Tibial artery (tissue), 4 donors: ENCODE results near the gene SEMA4G.

Experiments used
- DNase-seq, 2 donors: peaks; one replicate each; pipeline ENCODE4 v3.0.0-alpha.2; 2019
- H3K27ac ChIP-seq, 2 donors: fragments of 200-600 bp; sonication (generic) in 1 of 2; 1 replicate in 1 of 2; 2 replicates in 1 of 2; pipeline ENCODE4 v1.5.1; 2018 to 2019; ENCODE audit warnings: mild to moderate bottlenecking in 1 of 2
- H3K27me3 ChIP-seq, 2 donors: fragments of 200-600 bp; sonication (generic) in 1 of 2; one replicate each; pipeline versions ENCODE4 v1.5.1 to v1.6.0; 2016 to 2019
- H3K36me3 ChIP-seq, 3 donors: fragments of 200-600 bp; sonication (generic) in 2 of 3; one replicate each; pipeline ENCODE4 v1.5.1; 2016 to 2019; ENCODE audit warnings: mild to moderate bottlenecking in 2 of 3
- H3K4me1 ChIP-seq, 4 donors: fragments of 200-600 bp; sonication (generic) in 2 of 4; 1 replicate in 3 of 4; 2 replicates in 1 of 4; pipeline ENCODE4 v1.5.1; 2016 to 2019
- H3K4me3 ChIP-seq, 2 donors: fragments of 200-600 bp; sonication (generic) in 1 of 2; 1 replicate in 1 of 2; 2 replicates in 1 of 2; pipeline ENCODE4 v1.5.1; 2018 to 2019; ENCODE audit warnings: mild to moderate bottlenecking in 2 of 2
- H3K9me3 ChIP-seq, 3 donors: fragments of 200-600 bp; sonication (generic) in 1 of 3; one replicate each; pipeline ENCODE4 v1.5.1; 2016 to 2019
- intact Hi-C: fragments of 100-400 bp; cut with DNase I; formaldehyde crosslinking; loops from one replicate; pipeline ENCODE4 v1.15.0; 2023; ENCODE audit warnings: low total_unique reads
- TF ChIP-seq, protein P1 (sequence below), 2 experiments: fragments of 200-600 bp in 1 of 2; fragments of 450-650 bp in 1 of 2; IDR thresholded peaks; one replicate each; pipeline ENCODE4 v1.5.1; 2017 to 2019; ENCODE audit warnings: antibody characterized with exemption in 2 of 2, mild to moderate bottlenecking in 1 of 2, moderate library complexity in 1 of 2

SEMA4G gene

GRCh38 chr10:100934084-100934659 is 35.1 kb upstream of the SEMA4G start:
- intact Hi-C loops = no loop called here
- Histone ChIP-seq H3K36me3 (peaks cover 74 to 99% (median 81%) of the 10 kb centered on the region in 3 donors), H3K27me3 (no peaks in the 10 kb centered on the region), H3K9me3 (no peaks in the 10 kb centered on the region), H3K4me3 (no peak overlapping the region), H3K4me1 (no peaks in the 10 kb centered on the region), H3K27ac (no peak overlapping the region)
- TF ChIP-seq, protein P1, sequence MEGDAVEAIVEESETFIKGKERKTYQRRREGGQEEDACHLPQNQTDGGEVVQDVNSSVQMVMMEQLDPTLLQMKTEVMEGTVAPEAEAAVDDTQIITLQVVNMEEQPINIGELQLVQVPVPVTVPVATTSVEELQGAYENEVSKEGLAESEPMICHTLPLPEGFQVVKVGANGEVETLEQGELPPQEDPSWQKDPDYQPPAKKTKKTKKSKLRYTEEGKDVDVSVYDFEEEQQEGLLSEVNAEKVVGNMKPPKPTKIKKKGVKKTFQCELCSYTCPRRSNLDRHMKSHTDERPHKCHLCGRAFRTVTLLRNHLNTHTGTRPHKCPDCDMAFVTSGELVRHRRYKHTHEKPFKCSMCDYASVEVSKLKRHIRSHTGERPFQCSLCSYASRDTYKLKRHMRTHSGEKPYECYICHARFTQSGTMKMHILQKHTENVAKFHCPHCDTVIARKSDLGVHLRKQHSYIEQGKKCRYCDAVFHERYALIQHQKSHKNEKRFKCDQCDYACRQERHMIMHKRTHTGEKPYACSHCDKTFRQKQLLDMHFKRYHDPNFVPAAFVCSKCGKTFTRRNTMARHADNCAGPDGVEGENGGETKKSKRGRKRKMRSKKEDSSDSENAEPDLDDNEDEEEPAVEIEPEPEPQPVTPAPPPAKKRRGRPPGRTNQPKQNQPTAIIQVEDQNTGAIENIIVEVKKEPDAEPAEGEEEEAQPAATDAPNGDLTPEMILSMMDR (IDR thresholded peaks at IDR 0.05) = peak in 1 of 2 experiments; percentile 10
- no peak for DNase-seq

- peaks cover 56 to 98% (median 78%) of the 10 kb centered on the region in 3 donors for H3K36me3 ChIP-seq
- no peak overlapping the region for H3K27ac ChIP-seq
- no peaks in the 10 kb centered on the region for H3K4me1 ChIP-seq
- TF ChIP-seq, protein P1 (IDR thresholded peaks at IDR 0.05) = no peak
- DNase-seq = no peak
- H3K27me3 ChIP-seq = no peaks in the 10 kb centered on the region
- no peaks in the 10 kb centered on the region for H3K9me3 ChIP-seq
- intact Hi-C loops = no loop called here
- no peak overlapping the region for H3K4me3 ChIP-seq
These were observed 29.4 kb upstream of the SEMA4G start for GRCh38 chr10:100939763-100940344.

- TF ChIP-seq, protein P1 (IDR thresholded peaks at IDR 0.05) = no peak
- Histone ChIP-seq H3K4me3 (no peak overlapping the region), H3K4me1 (no peaks in the 10 kb centered on the region), H3K36me3 (peaks cover 70 to 98% (median 93%) of the 10 kb centered on the region in 3 donors), H3K9me3 (no peaks in the 10 kb centered on the region), H3K27ac (no peak overlapping the region), H3K27me3 (no peaks in the 10 kb centered on the region)
- DNase-seq = no peak
- intact Hi-C loops = no loop called here
These were observed 27.1 kb upstream of the SEMA4G start for GRCh38 chr10:100942229-100942628.

DNA sequence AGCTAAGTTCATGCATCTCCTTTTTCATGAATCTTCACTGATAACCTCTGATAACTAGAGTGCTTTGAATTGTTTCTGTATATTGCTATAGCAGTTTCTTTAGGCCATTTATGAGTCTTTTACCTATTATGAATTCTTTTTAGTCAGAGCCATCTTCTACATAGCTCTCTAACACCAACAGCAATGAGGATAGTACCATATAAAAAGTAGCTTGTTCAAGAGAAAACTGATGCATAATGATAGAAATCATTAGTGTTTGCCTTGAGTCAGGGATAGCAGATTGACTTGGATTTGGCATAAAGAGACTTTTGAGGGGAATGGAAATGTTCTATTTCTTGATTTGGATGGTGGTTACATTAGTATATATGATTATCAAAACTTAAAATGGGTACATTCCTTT is 25.8 kb upstream of the SEMA4G start:
- no peak overlapping the region for H3K4me3 ChIP-seq
- H3K36me3 ChIP-seq = peaks cover 70 to 98% (median 93%) of the 10 kb centered on the region in 3 donors
- no peaks in the 10 kb centered on the region for H3K27me3 ChIP-seq
- DNase-seq = no peak
- no peaks in the 10 kb centered on the region for H3K9me3 ChIP-seq
- TF ChIP-seq, protein P1 (IDR thresholded peaks at IDR 0.05) = no peak
- H3K27ac ChIP-seq = no peak overlapping the region
- no peaks in the 10 kb centered on the region for H3K4me1 ChIP-seq
- intact Hi-C loops = no loop called here

DNA sequence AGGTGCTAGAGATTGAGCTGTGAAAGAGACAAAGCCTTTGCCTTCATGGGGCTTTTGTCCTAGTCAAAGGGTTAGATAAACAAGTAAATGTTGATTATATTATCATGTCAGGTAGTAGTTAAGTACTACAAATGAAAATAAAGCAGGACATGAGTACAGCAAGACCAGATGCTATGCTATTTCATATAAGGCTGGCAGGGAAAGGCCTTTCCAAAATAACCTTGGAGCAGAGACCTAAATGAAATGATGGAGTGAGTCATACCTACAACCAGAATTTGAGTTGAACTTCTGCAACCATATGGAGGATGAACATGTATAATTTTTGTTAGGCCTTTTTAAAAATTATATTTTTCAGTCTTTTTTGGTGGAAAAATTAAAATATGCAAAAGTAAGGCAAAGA is 23.6 kb upstream of the SEMA4G start:
- Histone ChIP-seq H3K27ac (no peak overlapping the region), H3K27me3 (no peaks in the 10 kb centered on the region), H3K36me3 (peaks cover 73 to 98% (median 90%) of the 10 kb centered on the region in 3 donors), H3K4me1 (no peaks in the 10 kb centered on the region), H3K9me3 (no peaks in the 10 kb centered on the region), H3K4me3 (no peak overlapping the region)
- intact Hi-C loops = no loop called here
- TF ChIP-seq, protein P1 (IDR thresholded peaks at IDR 0.05) = no peak
- no peak for DNase-seq
